SK-N-SH (cell line): ENCODE measurements around the gene SKIC8.

ENCODE experiments used
- EZH2phosphoT487 ChIP-seq: fragments of 200-600 bp; sonication (generic); IDR thresholded peaks from 2 replicates; pipeline ENCODE4 v1.6.1; 2017; ENCODE audit warnings: low read depth, mixed run types, mild to moderate bottlenecking, antibody characterized with exemption, moderate library complexity, borderline replicate concordance
- FOXJ3 ChIP-seq: sonication (generic); formaldehyde crosslinking; IDR thresholded peaks from 2 replicates; pipeline ENCODE4 v1.5.1; 2020; ENCODE audit warnings: mild to moderate bottlenecking, missing genetic modification reagents
- JUND ChIP-seq: IDR thresholded peaks from 2 replicates; pipeline ENCODE4 v1.4.0; 2012
- MEF2A ChIP-seq: IDR thresholded peaks from 2 replicates; pipeline ENCODE4 v1.4.0; 2012; ENCODE audit warnings: low read depth, borderline replicate concordance
- MXI1 ChIP-seq: IDR thresholded peaks from 2 replicates; pipeline ENCODE4 v1.6.1; 2012; ENCODE audit warnings: mild to moderate bottlenecking, low read depth, low read length, improper control_type of control experiment
- TCF12 ChIP-seq: IDR thresholded peaks from 2 replicates; pipeline ENCODE4 v1.4.0; 2012
- YY1 ChIP-seq: IDR thresholded peaks from 2 replicates; pipeline ENCODE4 v1.4.0; 2012; ENCODE audit warnings: low read depth, mild to moderate bottlenecking
- TF ChIP-seq, protein P1 (sequence below): fragments of 200-600 bp; sonication (generic); IDR thresholded peaks from 2 replicates; pipeline ENCODE4 v1.6.1; 2017; ENCODE audit warnings: antibody characterized with exemption, mild to moderate bottlenecking, moderate library complexity

DNA sequence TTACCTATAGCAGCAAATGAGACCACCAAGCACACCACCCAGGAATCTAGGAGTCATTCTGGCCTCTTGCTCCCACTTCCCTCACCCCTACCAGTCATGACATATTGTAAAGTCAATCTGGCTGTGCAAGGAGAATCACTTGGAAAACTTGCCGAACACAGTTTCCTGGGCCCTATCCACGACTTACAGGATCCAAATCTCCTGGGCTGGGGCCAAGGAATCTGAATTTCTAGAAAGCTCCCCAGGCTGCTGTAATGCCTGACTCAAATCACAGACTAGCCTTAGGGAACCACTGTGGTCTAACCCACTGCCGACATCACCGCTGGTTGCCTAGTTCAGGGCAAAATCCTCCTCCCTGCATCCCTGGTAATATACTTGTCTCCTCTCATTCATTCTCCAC, 36.6 kb upstream of the SKIC8 start:
- TF ChIP-seq JUND (no peak), MXI1 (no peak), EZH2phosphoT487 (no peak), TCF12 (no peak), MEF2A (no peak), FOXJ3 (CRISPR knock-in tag) (no peak), YY1 (no peak)
- TF ChIP-seq, protein P1, sequence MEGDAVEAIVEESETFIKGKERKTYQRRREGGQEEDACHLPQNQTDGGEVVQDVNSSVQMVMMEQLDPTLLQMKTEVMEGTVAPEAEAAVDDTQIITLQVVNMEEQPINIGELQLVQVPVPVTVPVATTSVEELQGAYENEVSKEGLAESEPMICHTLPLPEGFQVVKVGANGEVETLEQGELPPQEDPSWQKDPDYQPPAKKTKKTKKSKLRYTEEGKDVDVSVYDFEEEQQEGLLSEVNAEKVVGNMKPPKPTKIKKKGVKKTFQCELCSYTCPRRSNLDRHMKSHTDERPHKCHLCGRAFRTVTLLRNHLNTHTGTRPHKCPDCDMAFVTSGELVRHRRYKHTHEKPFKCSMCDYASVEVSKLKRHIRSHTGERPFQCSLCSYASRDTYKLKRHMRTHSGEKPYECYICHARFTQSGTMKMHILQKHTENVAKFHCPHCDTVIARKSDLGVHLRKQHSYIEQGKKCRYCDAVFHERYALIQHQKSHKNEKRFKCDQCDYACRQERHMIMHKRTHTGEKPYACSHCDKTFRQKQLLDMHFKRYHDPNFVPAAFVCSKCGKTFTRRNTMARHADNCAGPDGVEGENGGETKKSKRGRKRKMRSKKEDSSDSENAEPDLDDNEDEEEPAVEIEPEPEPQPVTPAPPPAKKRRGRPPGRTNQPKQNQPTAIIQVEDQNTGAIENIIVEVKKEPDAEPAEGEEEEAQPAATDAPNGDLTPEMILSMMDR = no peak
